SK-N-MC (cell line): Measurements from ENCODE around the gene GABPB2.

Experiments
- EZH2 ChIP-seq: fragments of 200-600 bp; sonication (generic); IDR thresholded peaks from one replicate; pipeline ENCODE4 v1.6.1; 2017; ENCODE audit warnings: antibody characterized with exemption
- POLR2AphosphoS5 ChIP-seq: IDR thresholded peaks from 2 replicates; pipeline ENCODE4 v1.6.1; 2012; ENCODE audit warnings: mild to moderate bottlenecking, low read depth, low read length, borderline replicate concordance

- TF ChIP-seq EZH2: no peak
- no peak for TF ChIP-seq POLR2AphosphoS5
Measured at GRCh38 chr1:151055581-151055980, 15.0 kb upstream of the GABPB2 start.
